IPS-18c (cell line): Measurements from ENCODE around the gene UCK1.

Experiments used
- H3K4me3 ChIP-seq: 2 replicates; pipeline ENCODE4 v1.7.0; 2013; ENCODE audit warnings: low read depth, mild to moderate bottlenecking, low read length, moderate library complexity; ENCODE audit not compliant: insufficient read depth
- H3K9me3 ChIP-seq: one replicate; pipeline ENCODE4 v1.6.1; 2013; ENCODE audit warnings: mild to moderate bottlenecking, low read length, moderate library complexity; ENCODE audit not compliant: control insufficient read depth, insufficient read depth

The UCK1 gene

DNA sequence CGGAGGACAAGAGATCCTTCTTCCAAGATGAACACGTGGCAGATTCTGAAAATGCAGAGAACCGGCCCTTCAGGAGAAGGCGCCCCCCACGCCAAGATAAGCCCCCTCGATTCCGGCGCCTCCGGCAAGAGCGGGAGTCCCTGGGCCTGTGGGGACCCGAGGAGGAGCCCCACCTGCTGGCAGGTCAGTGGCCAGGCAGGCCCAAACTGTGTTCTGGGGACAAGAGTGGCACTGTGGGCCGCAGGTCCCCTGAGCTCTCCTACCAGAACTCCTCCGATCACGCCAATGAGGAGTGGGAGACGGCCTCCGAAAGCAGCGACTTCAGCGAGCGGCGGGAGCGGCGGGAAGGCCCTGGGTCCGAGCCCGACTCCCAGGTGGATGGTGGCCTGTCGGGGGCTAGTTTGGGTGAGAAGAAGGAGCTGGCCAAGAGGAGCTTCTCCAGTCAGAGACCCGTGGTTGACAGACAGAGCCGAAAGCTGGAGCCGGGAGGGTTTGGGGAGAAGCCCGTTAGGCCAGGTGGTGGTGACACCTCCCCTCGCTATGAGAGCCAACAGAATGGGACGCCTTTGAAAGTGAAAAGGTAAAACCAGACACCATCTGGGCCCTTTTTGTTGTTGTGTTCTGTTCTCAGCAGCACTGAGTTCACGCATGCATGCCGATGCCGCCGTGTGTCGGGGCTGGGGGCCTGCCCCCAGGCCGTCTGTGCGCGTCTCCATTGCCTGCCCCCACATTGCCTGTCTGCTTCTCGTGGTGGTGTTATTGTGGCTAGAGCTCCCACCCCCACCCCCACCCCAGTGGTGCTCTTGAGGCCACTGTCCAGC lies 54.9 kb downstream of the UCK1 start:
- Histone ChIP-seq H3K4me3 (no peak overlapping the region), H3K9me3 (no peaks in the 10 kb centered on the region)

DNA sequence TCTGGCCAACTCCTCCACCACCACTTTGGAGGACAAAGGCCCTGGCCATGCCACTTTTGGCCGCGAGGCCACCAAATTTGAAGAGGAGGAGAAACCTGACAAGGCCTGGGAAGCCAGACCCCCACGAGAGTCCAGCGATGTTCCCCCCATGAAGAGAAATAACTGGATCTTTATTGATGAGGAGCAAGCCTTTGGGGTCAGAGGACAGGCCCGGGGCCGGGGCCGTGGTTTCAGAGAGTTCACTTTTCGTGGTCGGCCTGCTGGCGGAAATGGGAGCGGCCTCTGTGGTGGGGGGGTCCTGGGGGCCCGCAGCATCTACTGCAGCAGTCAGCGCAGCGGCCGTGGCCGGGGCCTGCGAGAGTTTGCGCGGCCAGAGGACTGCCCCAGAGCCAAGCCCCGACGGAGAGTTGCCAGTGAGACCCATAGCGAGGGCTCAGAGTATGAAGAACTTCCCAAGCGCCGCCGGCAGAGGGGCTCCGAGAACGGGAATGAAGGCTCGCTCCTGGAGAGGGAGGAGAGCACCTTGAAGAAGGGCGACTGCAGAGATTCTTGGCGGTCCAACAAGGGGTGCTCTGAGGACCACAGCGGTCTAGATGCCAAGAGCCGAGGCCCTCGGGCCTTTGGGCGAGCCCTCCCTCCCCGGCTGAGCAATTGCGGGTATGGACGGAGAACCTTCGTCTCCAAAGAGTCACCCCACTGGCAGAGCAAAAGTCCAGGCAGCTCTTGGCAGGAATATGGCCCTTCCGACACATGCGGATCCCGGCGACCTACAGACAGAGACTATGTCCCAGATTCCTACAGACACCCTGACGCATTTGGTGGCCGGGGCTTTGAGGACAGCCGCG lies 55.7 kb downstream of the UCK1 start:
- Histone ChIP-seq H3K4me3 (no peak overlapping the region), H3K9me3 (no peaks in the 10 kb centered on the region)

- H3K9me3 ChIP-seq, result no peaks in the 10 kb centered on the region
- H3K4me3 ChIP-seq, result no peak overlapping the region
These were observed 56.4 kb downstream of the UCK1 start for GRCh38 chr9:131474711-131475110.

DNA sequence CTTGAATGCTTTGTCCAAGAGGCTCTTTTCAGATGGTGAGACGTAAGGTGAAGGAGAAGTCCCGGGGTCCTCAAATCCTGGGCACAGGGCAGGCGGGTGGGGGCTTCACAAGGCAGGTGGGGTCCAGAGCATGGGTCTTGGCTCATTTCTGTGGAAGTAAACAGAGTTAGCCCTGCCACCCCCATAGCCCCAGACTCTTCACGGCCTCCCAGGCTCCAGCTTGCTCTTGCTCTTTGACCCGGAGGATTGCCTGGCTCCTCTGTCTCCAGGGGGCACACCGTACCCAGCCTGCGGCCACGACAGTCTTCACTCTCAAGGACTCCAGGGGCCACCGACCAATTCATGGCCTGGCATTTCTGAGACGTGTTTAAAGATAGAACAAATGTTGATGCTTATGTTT lies 57.2 kb downstream of the UCK1 start:
- Histone ChIP-seq H3K4me3 (no peak overlapping the region), H3K9me3 (no peaks in the 10 kb centered on the region)
